Sigmoid colon (tissue), 7 donors: ENCODE results near the gene CAPN12. TPM values are rescaled to one million over a fixed set of nuclear protein-coding genes. Genes with fewer than 3 reads are reported as not detected.

ENCODE experiments used
- DNase-seq: peaks from one replicate; pipeline ENCODE4 v3.0.0-alpha.2; 2019
- H3K27ac ChIP-seq, 4 donors: fragments of 200-600 bp; sonication (generic); one replicate each; pipeline ENCODE4 v1.5.1; 2016 to 2019; ENCODE audit warnings: mild to moderate bottlenecking in 1 of 4
- H3K27me3 ChIP-seq, 3 donors: fragments of 200-600 bp; sonication (generic); one replicate each; pipeline ENCODE4 v1.5.1; 2019; ENCODE audit warnings: mild to moderate bottlenecking in 1 of 3
- H3K36me3 ChIP-seq, 4 donors: fragments of 200-600 bp; sonication (generic); one replicate each; pipeline ENCODE4 v1.5.1; 2016 to 2019
- H3K4me1 ChIP-seq, 4 donors: fragments of 200-600 bp; sonication (generic); one replicate each; pipeline ENCODE4 v1.5.1; 2017 to 2019
- H3K4me3 ChIP-seq, 4 donors: fragments of 200-600 bp; sonication (generic); one replicate each; pipeline ENCODE4 v1.5.1; 2017 to 2019; ENCODE audit warnings: mild to moderate bottlenecking in 2 of 4, moderate library complexity in 1 of 4
- H3K9me3 ChIP-seq, 4 donors: fragments of 200-600 bp in 3 of 4; sonication (generic) in 3 of 4; one replicate each; pipeline versions ENCODE4 v1.5.1 to v1.6.1; 2013 to 2019
- CTCF ChIP-seq, 4 experiments: fragments of 450-650 bp in 3 of 4; fragments of 200-600 bp in 1 of 4; IDR thresholded peaks; one replicate each; pipeline ENCODE4 v1.5.1; 2016 to 2019; ENCODE audit warnings: antibody characterized with exemption in 4 of 4, mild to moderate bottlenecking in 3 of 4, moderate library complexity in 2 of 4
- EP300 ChIP-seq, 4 donors: sonication (generic); formaldehyde crosslinking; IDR thresholded peaks; one replicate each; pipeline ENCODE4 v1.6.1; 2017; ENCODE audit warnings: antibody characterized with exemption in 4 of 4
- POLR2A ChIP-seq, 2 donors: fragments of 450-650 bp; IDR thresholded peaks; one replicate each; pipeline ENCODE4 v1.6.1; 2016; ENCODE audit warnings: antibody characterized with exemption in 2 of 2, mild to moderate bottlenecking in 2 of 2, moderate library complexity in 2 of 2
- POLR2AphosphoS5 ChIP-seq, 4 donors: sonication (generic); formaldehyde crosslinking; IDR thresholded peaks; one replicate each; pipeline ENCODE4 v1.6.1; 2017; ENCODE audit warnings: antibody characterized with exemption in 4 of 4
- WGBS, 2 donors: extraction: QIAGEN DNeasy Blood & Tissue Kit; methylation state at CpG; one replicate each; pipeline ENCODE4 v1.1.7; 2013; 5-methylcytosine and 5-hydroxymethylcytosine counted together
- intact Hi-C: fragments of 100-400 bp; cut with DNase I; formaldehyde crosslinking; loops from one replicate; pipeline ENCODE4 v1.15.1; 2023
- polyA plus RNA-seq, 3 donors: library from polyadenylated mRNA; stranded (reverse); fragments of 200-250 nt; gene quantifications; one replicate each; pipeline ENCODE4 v1.2.3, GENCODE V29; 2013
- total RNA-seq, 4 donors: library from RNA; depleted of rRNA; stranded (reverse); fragments of >200 nt; gene quantifications; one replicate each; pipeline ENCODE4 v1.1.0, GENCODE V29; 2016
- donor health status: healthy with polysubstance abuse.
- donor health status: Bipolar disorder and iron deficiency.
- donor health status: healthy.

CAPN12 gene
- total and polyA plus RNA-seq, 7 donors = 0.33 to 14.3 (median 4.2) TPM; not detected in 1

GRCh38 chr19:38729653-38730469 is 14.4 kb downstream of the CAPN12 start:
- H3K27me3 ChIP-seq = no peaks in the 10 kb centered on the region
- no peak overlapping the region for H3K4me3 ChIP-seq
- peaks cover 0 to 34% (median 17%) of the 10 kb centered on the region in 4 donors for H3K4me1 ChIP-seq
- H3K36me3 ChIP-seq = peaks cover 6 to 61% (median 48%) of the 10 kb centered on the region in 4 donors
- DNase-seq = peak; percentile 82
- intact Hi-C loops = no loop called here
- 65 to 72% methylated on average over 17 of the region's 17 CpGs for WGBS, 2 donors
- TF ChIP-seq POLR2A (IDR thresholded peaks at IDR 0.05) (no peak), POLR2AphosphoS5 (IDR thresholded peaks at IDR 0.05) (peak in 1 of 4 donors; percentile 20), CTCF (IDR thresholded peaks at IDR 0.05) (peak; percentile 59 to 79 (median 73))
- peak overlapping the region; percentile 49 to 80 (median 60) for H3K27ac ChIP-seq
- H3K9me3 ChIP-seq = no peaks in the 10 kb centered on the region

- DNase-seq = no peak
- Histone ChIP-seq H3K27me3 (no peaks in the 10 kb centered on the region), H3K27ac (peak overlapping the region; percentile 49 to 80 (median 60)), H3K9me3 (no peaks in the 10 kb centered on the region), H3K4me1 (peaks cover 0 to 34% (median 17%) of the 10 kb centered on the region in 4 donors), H3K36me3 (peaks cover 15 to 70% (median 57%) of the 10 kb centered on the region in 4 donors), H3K4me3 (no peak overlapping the region)
- TF ChIP-seq POLR2AphosphoS5 (IDR thresholded peaks at IDR 0.05) (no peak), POLR2A (IDR thresholded peaks at IDR 0.05) (no peak)
- 81 to 89% methylated on average over 37 of the region's 37 CpGs for WGBS, 2 donors
- intact Hi-C loops = no loop called here
Observed at GRCh38 chr19:38728752-38729541, 15.3 kb downstream of the CAPN12 start.

GRCh38 chr19:38727868-38728660 is 16.2 kb downstream of the CAPN12 start:
- 75 to 79% methylated on average over 33 of the region's 33 CpGs for WGBS, 2 donors
- H3K36me3 ChIP-seq = peaks cover 24 to 79% (median 66%) of the 10 kb centered on the region in 4 donors
- peaks cover 0 to 34% (median 17%) of the 10 kb centered on the region in 4 donors for H3K4me1 ChIP-seq
- no peaks in the 10 kb centered on the region for H3K9me3 ChIP-seq
- H3K4me3 ChIP-seq = no peak overlapping the region
- intact Hi-C loops = no loop called here
- no peak for TF ChIP-seq EP300 (IDR thresholded peaks at IDR 0.05)
- no peak for TF ChIP-seq POLR2AphosphoS5 (IDR thresholded peaks at IDR 0.05)
- peak overlapping the region; percentile 49 to 80 (median 60) for H3K27ac ChIP-seq
- H3K27me3 ChIP-seq = no peaks in the 10 kb centered on the region
- DNase-seq = no peak

GRCh38 chr19:38727306-38727867 is 16.9 kb downstream of the CAPN12 start:
- Histone ChIP-seq H3K4me1 (peaks cover 0 to 34% (median 19%) of the 10 kb centered on the region in 4 donors), H3K27ac (peak overlapping the region; percentile 41 to 80 (median 60)), H3K27me3 (no peaks in the 10 kb centered on the region), H3K4me3 (no peak overlapping the region), H3K9me3 (no peaks in the 10 kb centered on the region), H3K36me3 (peaks cover 30 to 86% (median 73%) of the 10 kb centered on the region in 4 donors)
- no peak for DNase-seq
- WGBS, 2 donors = 91 to 94% methylated on average over 17 of the region's 17 CpGs
- intact Hi-C loops = no loop called here
- TF ChIP-seq CTCF (IDR thresholded peaks at IDR 0.05) (no peak), EP300 (IDR thresholded peaks at IDR 0.05) (no peak), POLR2A (IDR thresholded peaks at IDR 0.05) (no peak), POLR2AphosphoS5 (IDR thresholded peaks at IDR 0.05) (no peak)

GRCh38 chr19:38726761-38727301 is 17.4 kb downstream of the CAPN12 start:
- Histone ChIP-seq H3K27ac (peak overlapping the region; percentile 41 to 80 (median 60)), H3K4me3 (no peak overlapping the region), H3K27me3 (no peaks in the 10 kb centered on the region), H3K9me3 (no peaks in the 10 kb centered on the region), H3K4me1 (peaks cover 0 to 35% (median 19%) of the 10 kb centered on the region in 4 donors), H3K36me3 (peaks cover 36 to 91% (median 77%) of the 10 kb centered on the region in 4 donors)
- WGBS, 2 donors = 77 to 86% methylated on average over 30 of the region's 30 CpGs
- DNase-seq = no peak
- no peak for TF ChIP-seq POLR2AphosphoS5 (IDR thresholded peaks at IDR 0.05)
- no peak for TF ChIP-seq POLR2A (IDR thresholded peaks at IDR 0.05)
- TF ChIP-seq CTCF (IDR thresholded peaks at IDR 0.05) = no peak
- no peak for TF ChIP-seq EP300 (IDR thresholded peaks at IDR 0.05)
- intact Hi-C loops = no loop called here
